Activated effector memory CD4-positive, alpha-beta T cell treated with anti-CD3 and anti-CD28 coated beads, Interleukin-2, amount 50 U/mL, for 16 hours (primary cell): ENCODE measurements around the gene RAP2A.

Experiments used
- DNase-seq: peaks from one replicate; pipeline ENCODE4 v3.0.0-alpha.2; 2020

Gene RAP2A

GRCh38 chr13:97423300-97424045 lies 10.5 kb upstream of the RAP2A start:
- no peak for DNase-seq

DNA sequence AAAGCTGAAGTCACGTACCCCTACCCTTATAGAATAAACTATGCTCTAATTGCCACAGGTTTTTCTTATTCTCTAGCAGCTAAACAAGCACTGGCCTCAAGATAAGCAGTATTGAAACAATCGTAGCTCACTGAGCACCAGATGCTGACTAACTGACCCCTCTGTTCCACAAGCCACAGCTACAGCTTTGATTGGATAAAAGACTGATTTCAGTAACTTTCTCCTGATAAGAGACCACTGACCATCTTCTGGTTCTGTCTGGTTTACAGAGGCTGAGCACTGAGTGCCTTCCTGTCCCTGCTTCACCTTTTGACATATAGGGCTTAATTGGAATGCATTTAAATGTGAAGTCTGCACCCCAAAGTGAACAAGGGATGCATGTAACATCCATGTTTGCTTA lies 8.4 kb upstream of the RAP2A start:
- no peak for DNase-seq

DNA sequence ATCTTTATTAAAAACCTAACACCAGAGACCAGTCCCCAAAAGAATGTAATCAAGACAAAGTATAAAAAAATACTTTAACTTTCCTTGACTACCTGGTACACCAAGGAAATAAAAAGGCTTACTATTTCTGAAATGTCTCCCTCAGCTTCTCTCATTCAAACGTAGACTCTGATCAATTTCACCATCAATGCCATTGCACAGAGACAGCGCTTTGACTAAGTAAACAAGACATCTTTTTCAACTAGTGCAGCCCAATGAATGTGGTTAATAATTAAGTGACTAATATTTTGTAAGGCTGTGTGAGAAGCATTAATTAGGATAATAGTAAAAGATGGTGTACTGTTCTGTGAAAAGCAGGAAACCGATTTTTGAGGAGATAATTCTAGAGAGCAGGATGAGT lies 7.3 kb upstream of the RAP2A start:
- DNase-seq, result no peak

DNA sequence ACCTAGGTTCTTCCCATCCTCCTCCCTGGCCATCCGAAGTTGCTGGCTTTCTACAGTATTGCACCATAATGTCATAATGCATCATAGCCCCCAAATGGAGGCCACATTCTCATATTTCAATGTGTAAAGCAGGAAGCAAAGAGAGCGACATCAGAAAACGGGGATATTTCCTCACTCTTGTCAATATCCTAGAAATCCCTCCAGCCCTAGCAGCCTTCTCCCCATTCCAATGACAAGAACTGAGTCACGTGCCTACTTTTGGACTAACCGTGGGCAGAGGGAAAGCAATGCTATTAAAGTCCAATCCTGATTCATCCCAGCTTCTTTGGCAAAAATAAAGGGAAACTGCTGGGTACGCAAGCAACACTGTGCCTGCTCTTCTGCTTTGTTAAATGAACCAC lies 4.3 kb upstream of the RAP2A start:
- no peak for DNase-seq

DNA sequence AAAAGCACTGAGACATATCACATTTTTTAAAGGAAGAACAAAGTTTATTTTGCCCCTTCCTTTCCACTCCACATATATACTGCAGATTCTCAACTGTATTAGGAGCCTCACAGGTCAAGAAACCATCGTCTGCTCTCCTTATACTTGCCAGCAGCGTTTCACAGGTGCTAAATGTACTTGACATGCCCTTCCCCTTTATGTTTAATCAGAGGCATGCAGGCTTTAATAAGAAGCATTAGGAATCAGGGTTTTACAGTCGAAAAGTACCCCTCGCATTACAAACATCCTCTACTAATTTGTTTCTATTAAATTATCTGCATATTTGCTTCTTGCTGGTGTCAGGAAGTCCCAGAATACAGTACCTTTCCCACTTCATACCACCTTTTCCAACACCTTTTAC lies 3.7 kb upstream of the RAP2A start:
- no peak for DNase-seq

DNA sequence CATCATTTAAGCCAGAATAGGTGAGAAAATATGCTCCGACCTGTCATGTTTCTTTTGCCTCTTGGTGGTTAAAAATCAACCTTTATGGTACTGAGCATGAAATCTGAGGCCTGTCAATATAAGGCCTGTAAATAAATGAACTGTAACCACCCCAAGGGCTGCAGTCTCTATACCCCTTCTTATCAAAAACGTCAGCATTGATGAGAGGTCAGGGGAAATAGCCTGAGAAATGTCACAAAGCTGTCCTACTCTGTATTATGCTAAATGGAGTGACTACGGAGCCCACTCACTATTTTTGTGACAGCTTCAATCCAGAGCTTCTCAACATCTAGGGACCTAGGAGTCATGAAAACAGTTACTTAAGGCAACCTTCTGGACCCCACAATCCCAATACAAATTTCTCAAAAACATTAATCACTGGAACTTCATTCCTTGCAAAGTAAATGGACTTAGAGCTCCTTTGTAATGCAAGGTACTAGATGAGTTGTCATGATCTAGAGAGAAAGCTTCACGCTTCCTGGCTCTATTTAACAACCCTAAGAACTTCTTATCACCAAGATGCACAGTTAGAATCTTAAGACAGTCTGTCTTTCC lies 2.7 kb upstream of the RAP2A start:
- no peak for DNase-seq

DNA sequence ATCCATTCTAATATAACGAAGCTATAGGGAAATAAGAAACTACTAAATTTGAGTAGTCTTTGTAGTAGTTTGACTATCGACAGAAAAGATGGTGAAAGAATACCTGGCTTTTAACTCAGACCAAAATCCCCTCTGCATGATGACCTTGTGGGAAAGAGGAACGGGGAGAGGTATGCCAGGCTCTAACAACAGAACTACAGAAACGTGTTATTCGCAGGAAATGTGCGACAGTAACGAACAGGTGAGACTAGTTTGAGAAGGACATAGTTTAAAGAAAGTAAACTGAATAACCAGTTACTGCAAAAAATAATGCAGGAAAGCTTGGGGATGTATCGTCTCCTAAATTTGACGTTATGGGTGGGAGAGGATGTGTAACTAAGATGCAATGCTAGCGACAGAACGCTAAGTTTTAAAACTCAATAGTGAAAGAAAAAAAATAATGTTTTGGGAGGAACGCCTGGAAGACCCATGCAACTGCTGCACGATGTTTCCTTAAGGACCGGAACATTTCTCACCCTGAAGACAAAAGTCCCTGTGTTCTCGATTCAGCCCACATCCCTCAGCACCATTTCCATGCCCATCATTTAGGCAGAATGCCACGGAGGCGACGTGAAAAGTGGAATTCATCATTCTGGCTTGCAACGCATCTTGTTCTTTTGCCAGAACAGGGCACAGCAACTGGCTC lies 1.6 kb upstream of the RAP2A start:
- no peak for DNase-seq

GRCh38 chr13:97432917-97433726 lies 847 bp upstream of the RAP2A start:
- peak; percentile 99 for DNase-seq

- DNase-seq, result peak; percentile 81
Measured at GRCh38 chr13:97434397-97435201, 630 bp downstream of the RAP2A start.

GRCh38 chr13:97435323-97435722 lies 1.4 kb downstream of the RAP2A start:
- no peak for DNase-seq

GRCh38 chr13:97435794-97436193 lies 1.8 kb downstream of the RAP2A start:
- DNase-seq, result no peak

DNA sequence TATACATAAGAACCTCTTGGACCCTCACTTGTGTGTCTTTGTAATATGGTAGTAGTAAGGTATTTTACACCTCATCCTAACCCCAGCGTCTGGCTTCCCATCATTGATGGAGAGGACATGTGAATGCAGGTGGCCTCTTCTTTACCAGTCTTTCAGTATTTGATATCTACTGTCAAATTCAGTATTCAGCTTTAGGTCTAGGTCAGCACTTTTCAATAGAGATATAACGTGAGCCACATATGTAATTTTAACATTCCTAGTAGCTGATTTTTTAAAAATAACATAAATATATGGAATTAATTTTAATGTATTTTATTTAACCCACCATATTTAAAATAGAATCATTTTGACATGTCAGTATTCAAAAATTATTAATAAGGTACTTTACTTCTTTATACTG lies 2.9 kb downstream of the RAP2A start:
- no peak for DNase-seq

GRCh38 chr13:97437729-97438128 lies 3.8 kb downstream of the RAP2A start:
- DNase-seq, result no peak

DNA sequence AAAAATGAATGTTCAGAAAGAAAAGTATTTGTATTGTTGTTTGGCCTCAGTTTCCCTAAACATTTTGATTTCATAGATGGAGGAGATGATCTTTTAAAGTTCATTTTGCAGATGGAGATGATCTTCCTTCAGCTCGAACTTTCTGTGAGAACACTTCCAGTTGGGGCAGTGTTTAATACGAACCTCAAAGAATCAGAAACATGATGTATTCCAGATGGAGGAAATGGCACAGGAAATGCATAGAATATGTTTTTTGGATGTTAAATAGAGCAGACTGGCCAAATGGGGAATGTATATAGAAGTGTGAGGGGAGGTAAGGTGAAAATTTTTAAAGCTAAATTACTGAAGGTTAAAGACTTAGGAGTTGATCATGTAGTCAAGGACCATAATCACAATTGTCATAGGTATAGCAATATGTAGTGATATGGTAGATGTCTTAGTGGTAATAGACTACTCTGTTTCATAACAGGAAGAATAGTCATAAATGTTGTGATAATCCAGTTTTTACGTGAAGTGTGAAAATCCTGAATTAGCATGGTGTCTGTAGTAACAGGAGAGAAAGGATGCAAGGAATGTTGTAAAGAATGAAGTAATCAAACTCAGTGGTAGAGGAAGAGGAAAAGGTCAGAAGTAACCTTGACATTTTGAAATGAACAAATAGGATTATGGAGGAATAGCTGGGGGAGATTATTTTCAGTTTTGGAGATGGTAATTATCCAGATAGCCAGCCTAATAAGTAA lies 5.1 kb downstream of the RAP2A start:
- DNase-seq, result no peak

DNA sequence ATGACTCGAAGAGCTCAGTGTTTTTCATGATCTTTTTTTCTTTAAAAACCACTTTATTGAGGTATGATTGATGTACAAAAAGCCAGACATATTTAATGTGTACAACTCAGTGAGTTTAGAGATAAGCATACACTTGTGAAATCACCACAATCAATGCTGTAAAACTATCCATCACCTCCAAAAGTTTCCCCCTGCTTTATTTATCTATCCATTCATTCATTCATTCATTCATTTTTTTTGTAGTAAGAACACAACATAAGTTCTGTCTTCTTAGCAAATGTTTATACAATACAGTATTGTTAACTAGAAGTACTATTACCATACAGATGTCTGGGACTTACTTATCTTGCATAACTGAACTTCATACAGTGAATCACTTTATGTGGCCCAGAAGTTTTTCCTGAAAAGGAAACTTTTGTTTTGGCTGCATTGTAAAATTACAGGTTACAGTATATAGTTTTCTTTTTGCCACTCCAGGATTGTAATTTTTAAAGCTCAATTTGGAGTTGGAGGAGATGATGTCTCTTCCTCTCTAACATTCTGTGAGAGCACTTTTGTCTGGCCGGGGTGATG lies 6.7 kb downstream of the RAP2A start:
- no peak for DNase-seq

DNA sequence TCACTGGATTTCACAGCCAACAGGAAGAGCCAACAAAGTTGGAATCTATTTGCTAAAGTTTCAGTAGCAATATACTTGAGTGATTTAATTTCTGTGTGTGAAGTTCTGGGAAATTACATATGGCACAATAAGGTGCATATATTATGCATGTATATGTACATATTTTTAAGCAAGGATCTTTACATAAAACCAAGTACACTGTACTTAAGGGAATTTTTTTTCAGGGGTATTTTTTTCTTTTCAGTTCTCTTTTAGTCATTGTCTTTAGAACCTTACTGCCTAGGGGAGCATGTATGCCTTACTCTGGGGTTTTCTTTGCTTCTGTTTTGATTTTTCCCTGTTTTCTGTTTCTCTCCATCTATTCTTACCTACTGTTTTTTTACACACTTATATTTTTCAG lies 7.4 kb downstream of the RAP2A start:
- no peak for DNase-seq

- no peak for DNase-seq
Measured at GRCh38 chr13:97445522-97446187, 11.7 kb downstream of the RAP2A start.

GRCh38 chr13:97446448-97446847 lies 12.5 kb downstream of the RAP2A start:
- DNase-seq, result no peak

GRCh38 chr13:97448503-97449251 lies 14.7 kb downstream of the RAP2A start:
- DNase-seq, result no peak

- no peak for DNase-seq
Measured at GRCh38 chr13:97454699-97455098, 20.7 kb downstream of the RAP2A start.
